Measurements from ENCODE around the gene ITGB1BP1. TPM values are rescaled to one million over a fixed set of nuclear protein-coding genes. Genes with fewer than 3 reads are reported as not detected.

Gene ITGB1BP1
- total and polyA plus RNA-seq, 8 donors, result 10.8 to 55.4 (median 22.7) TPM

DNA sequence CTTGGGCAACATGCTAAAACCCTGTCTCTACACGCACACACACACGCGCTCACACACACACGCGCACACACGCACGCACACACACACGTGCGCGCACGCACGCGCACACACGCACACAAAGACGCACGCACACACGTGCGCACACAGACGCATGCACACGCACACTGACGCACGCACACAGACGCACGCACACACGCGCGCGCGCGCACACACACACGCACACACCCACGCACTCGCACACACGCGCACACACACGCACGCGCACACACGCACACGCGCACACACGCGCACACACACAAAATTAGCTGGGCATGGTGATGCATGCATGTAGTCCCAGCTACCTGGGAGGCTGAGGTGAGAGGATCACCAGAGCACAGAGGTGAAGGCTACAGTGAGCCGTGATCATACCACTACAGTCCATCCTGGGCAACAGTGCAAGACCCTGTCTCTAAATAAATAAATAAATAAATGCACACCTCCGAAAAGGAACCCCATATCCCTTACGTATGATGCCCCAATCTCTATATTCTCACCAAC is 42.9 kb upstream of the ITGB1BP1 start:
- FAIRE-seq (no peak), ATAC-seq (no peak), DNase-seq (no peak)
- H3K27me3 ChIP-seq, result no peaks in the 10 kb centered on the region
- no peak overlapping the region for H3K4me3 ChIP-seq
- H3K4me1 ChIP-seq, result no peaks in the 10 kb centered on the region
- 86 to 93% methylated on average over 42 to 46 of the region's 46 CpGs for WGBS, 2 donors
- no peak overlapping the region for H3K27ac ChIP-seq
- intact Hi-C loops (cut with DNase I), result no loop called here
- no peaks in the 10 kb centered on the region for H3K36me3 ChIP-seq
- H3K9me3 ChIP-seq, result no peaks in the 10 kb centered on the region
- no peak for TF ChIP-seq CTCF (IDR thresholded peaks at IDR 0.05)

DNA sequence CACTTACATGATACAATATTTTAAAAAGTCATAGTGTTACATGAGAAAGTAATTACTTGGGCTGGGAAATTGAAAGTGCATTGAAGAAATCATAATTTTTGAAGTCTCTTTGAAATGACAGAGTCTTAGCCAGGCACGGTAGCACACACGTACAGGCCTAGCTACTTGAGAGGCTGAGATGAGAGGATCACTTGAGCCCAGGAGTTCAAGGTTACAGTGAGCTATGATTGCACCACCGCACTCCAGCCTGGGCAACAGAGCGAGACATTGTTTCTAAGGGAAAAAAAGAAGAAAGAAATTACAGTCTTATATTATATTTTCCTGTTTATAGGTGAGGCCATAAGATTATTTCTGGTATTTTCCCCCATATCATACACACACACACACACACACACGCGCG is 41.8 kb upstream of the ITGB1BP1 start:
- no peak overlapping the region for H3K27ac ChIP-seq
- no peak overlapping the region for H3K4me3 ChIP-seq
- H3K9me3 ChIP-seq, result no peaks in the 10 kb centered on the region
- no peaks in the 10 kb centered on the region for H3K36me3 ChIP-seq
- DNase-seq (no peak), ATAC-seq (no peak), FAIRE-seq (no peak)
- TF ChIP-seq CTCF (IDR thresholded peaks at IDR 0.05), result no peak
- no peaks in the 10 kb centered on the region for H3K4me1 ChIP-seq
- intact Hi-C loops (cut with DNase I), result no loop called here
- WGBS, 2 donors, result 84 to 89% methylated on average over 7 of the region's 7 CpGs
- H3K27me3 ChIP-seq, result no peaks in the 10 kb centered on the region

DNA sequence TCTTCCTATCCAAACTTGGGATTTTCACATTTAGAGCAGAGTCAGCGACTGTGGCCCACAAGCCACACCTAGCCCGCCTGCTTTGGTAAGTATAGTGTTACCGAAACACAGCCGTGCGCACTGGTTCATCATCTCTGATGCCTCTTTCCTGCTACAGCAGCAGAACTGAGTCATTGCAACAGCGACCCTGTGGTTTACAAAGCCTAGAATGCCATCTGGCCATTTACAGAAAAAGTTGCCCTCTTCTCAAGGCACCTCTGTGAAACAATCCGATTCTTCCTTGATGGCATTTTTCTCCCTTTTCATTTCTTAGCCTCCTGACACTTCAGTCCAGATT is 40.3 kb upstream of the ITGB1BP1 start:
- WGBS, 2 donors, result 74 to 81% methylated on average over 7 of the region's 7 CpGs

DNA sequence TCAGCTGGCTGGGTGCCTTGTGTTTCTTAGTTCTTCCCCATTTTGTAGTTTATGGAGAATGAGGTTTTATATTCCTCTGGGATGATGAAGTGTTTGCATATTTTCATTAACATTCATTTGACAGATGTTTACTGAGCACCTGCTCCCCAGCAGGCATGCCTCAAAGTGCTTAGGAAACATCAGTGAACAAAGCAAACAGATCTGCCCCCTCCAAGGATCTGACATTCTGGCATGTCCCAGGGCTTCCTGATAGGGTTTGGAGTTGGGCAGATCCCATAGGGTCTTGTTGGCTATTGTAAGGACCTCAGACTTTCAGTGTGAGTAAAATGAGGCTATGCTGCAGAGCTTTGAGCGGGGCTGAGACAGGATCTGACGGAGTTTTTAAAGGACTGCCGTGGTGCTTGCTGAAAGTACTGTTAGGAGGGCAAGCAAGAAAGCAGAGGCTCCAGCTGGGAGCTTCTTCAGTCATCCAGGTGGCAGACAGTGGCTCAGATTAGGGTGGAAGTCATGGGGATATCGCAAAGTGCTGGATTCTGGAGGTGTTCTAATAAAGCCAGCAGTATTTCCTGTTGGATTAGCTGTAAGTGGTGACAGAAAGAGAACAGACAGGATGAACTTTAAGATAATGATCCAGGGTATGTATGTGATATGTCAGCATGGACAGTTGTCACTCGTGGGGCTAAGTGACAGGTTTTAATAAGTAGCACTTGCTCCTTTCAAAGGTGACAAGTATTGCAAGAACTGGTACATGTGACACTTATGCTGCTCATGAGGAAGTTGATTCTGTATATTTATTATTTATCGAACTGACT is 39.8 kb upstream of the ITGB1BP1 start:
- WGBS, 2 donors, result 85 to 88% methylated on average over 6 of the region's 6 CpGs
- Histone ChIP-seq H3K9me3 (no peaks in the 10 kb centered on the region), H3K36me3 (no peaks in the 10 kb centered on the region), H3K27ac (no peak overlapping the region), H3K4me3 (no peak overlapping the region), H3K4me1 (no peaks in the 10 kb centered on the region), H3K27me3 (no peaks in the 10 kb centered on the region)
- no peak for TF ChIP-seq CTCF (IDR thresholded peaks at IDR 0.05)
- DNase-seq, result no peak
- ATAC-seq, result peak in 2 of 4 donors; percentile 14 to 25
- intact Hi-C loops (cut with DNase I), result no loop called here
- no peak for FAIRE-seq

More for the DNA sequence above, 40.3 kb upstream of the ITGB1BP1 start:
- Histone ChIP-seq H3K27me3 (no peaks in the 10 kb centered on the region), H3K4me3 (no peak overlapping the region), H3K36me3 (no peaks in the 10 kb centered on the region), H3K4me1 (no peaks in the 10 kb centered on the region), H3K27ac (no peak overlapping the region), H3K9me3 (no peaks in the 10 kb centered on the region)
- FAIRE-seq (no peak), ATAC-seq (peak in 2 of 4 donors; percentile 29 to 37), DNase-seq (no peak)
- no peak for TF ChIP-seq CTCF (IDR thresholded peaks at IDR 0.05)
- intact Hi-C loops (cut with DNase I), result no loop called here

DNA sequence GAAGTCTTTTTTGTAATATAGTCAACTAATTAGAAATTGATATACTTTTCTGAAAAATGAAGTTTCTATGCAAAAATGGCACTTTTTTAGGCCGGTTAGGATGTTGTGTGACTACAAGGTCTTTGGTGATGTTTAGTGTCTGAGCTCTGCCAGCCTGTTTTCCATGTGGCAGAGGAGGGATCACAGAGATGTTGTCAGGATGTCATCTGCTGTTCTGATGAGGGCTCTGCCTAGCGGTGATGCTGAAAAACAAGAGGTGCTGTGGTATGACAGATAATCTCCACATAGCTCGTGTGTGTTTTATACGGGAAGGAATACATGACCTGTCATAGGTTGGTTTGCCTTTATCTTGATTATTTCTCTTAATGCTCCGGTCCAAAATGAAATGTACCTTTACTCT is 39.0 kb upstream of the ITGB1BP1 start:
- Histone ChIP-seq H3K27ac (no peak overlapping the region), H3K27me3 (no peaks in the 10 kb centered on the region), H3K36me3 (peaks cover 0 to 5% (median 0%) of the 10 kb centered on the region in 3 donors), H3K4me3 (no peak overlapping the region), H3K9me3 (no peaks in the 10 kb centered on the region), H3K4me1 (no peaks in the 10 kb centered on the region)
- DNase-seq, result no peak
- no peak for TF ChIP-seq CTCF (IDR thresholded peaks at IDR 0.05)
- intact Hi-C loops (cut with DNase I), result no loop called here
- ATAC-seq, result no peak
- no peak for FAIRE-seq
- WGBS, 2 donors, result 72 to 83% methylated on average over 5 of the region's 5 CpGs

All from pancreas (tissue), 10 donors.